Activated T-helper 9 cell treated with anti-CD3 and anti-CD28 coated beads, Interleukin-2, amount 50 U/mL, for 16 hours (primary cell): ENCODE measurements around the gene NCDN.

Source experiments
- DNase-seq: peaks from one replicate; pipeline ENCODE4 v3.0.0-alpha.2; 2020; ENCODE audit warnings: low read depth

The NCDN gene, protein sequence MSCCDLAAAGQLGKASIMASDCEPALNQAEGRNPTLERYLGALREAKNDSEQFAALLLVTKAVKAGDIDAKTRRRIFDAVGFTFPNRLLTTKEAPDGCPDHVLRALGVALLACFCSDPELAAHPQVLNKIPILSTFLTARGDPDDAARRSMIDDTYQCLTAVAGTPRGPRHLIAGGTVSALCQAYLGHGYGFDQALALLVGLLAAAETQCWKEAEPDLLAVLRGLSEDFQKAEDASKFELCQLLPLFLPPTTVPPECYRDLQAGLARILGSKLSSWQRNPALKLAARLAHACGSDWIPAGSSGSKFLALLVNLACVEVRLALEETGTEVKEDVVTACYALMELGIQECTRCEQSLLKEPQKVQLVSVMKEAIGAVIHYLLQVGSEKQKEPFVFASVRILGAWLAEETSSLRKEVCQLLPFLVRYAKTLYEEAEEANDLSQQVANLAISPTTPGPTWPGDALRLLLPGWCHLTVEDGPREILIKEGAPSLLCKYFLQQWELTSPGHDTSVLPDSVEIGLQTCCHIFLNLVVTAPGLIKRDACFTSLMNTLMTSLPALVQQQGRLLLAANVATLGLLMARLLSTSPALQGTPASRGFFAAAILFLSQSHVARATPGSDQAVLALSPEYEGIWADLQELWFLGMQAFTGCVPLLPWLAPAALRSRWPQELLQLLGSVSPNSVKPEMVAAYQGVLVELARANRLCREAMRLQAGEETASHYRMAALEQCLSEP

DNA sequence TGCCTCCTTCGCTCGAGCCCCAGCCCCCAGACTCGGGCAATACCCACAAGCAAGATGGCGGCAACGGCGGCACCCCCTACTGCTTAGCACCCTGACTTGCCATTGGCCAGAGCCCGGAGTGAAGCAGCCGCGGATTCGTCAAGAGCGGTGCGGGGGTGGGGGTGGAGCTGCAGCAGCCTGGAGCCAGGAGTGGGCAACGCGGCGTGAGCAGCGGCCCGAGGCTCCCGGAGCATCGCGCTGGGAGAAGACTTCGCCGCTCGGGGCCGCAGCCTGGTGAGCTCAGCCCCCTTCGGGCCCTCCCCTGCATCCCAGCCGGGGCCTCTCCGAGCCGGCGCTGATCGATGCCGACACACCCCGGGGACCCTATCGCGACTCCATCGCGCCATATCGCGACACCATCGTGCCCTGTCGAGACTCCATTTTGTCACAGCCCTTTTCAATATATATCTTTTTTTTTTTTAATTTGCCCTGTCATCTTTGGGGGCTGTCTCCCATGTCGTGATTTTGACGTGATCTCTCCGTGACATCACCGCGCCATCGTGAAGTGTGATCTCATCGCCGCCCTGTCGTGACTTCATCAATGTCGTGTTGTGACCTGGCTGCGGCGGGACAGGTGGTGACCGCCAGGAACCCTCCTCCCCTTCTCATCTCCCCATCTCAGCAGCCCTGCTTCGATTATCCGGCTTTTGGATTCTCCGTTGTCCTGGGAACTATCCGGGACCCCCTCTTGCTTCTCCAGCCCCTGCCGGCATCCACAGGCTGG lies at the start of gene NCDN:
Gene NCDN (plus strand): TSS at position 189 of the 763 bp plus-strand sequence. CDS start 392 bp downstream, at position 581.
- peak; percentile 94 for DNase-seq

- DNase-seq: no peak
Measured at GRCh38 chr1:35507947-35508346, 49.7 kb upstream of the NCDN start.

- no peak for DNase-seq
Measured at GRCh38 chr1:35509558-35509957, 48.0 kb upstream of the NCDN start.

- DNase-seq: no peak
Measured at GRCh38 chr1:35511305-35511704, 46.3 kb upstream of the NCDN start.

GRCh38 chr1:35518183-35518582 lies 39.4 kb upstream of the NCDN start:
- no peak for DNase-seq

DNA sequence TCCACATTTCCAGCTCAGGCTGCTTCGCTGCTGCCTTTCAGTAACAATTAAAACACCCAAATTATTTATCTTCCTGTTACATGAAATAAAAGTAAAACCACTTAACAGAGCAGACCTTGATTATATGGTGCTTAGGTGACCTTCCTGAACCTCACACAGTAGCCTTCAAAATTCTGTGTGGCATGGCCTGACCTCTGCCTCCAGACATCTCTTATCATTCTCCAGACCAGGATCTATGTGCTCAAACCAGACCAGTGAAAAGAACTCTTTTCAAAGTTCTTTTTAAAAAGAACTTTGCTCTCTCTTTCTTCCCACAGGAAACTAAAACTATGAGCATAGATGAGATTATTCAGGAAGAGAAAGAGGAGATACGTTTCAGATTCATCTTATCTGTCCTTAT lies 38.2 kb upstream of the NCDN start:
- no peak for DNase-seq

GRCh38 chr1:35524106-35524505 lies 33.5 kb upstream of the NCDN start:
- DNase-seq: no peak

GRCh38 chr1:35530168-35530567 lies 27.4 kb upstream of the NCDN start:
- no peak for DNase-seq

DNA sequence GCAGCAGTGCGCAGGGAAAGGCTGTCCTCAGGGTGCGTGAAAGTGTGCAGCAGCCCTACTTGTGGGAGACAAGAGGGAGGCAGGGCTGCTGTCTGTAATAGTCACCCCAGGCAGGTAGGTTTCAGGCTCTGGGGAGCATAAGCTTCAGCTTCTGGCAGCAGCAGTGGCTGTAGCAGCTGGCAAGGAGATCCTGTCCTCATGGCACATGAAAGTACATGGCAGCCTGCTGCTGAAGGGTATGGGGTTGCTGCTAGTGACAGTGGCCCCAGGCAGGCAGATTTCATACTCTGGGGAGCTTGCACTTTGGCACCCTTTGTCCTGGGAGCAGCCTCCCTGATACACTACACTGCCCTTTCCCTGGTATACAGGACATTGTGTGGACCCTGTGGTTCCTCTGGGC lies 26.7 kb upstream of the NCDN start:
- no peak for DNase-seq

DNA sequence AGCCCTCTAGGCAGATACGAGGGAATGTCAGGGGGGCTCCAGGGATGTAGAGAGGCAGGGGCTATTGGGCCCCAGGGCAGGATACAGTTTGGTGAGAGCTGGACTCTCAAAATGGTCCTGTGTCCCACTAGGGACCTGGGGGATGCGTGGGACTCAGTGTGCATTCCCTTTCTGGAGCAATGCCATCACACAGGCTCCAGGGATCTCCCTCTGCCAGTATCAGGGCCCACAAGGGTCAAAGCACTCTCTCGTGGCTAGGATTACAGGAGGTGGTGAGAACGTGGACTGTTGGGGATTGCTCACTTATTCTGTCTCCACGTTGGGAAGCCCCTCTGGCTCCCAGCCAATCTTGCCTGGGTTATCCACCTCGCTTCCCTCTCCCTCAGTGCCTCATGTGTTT lies 26.2 kb upstream of the NCDN start:
- DNase-seq: no peak

GRCh38 chr1:35532497-35533223 lies 24.9 kb upstream of the NCDN start:
- DNase-seq: no peak

DNA sequence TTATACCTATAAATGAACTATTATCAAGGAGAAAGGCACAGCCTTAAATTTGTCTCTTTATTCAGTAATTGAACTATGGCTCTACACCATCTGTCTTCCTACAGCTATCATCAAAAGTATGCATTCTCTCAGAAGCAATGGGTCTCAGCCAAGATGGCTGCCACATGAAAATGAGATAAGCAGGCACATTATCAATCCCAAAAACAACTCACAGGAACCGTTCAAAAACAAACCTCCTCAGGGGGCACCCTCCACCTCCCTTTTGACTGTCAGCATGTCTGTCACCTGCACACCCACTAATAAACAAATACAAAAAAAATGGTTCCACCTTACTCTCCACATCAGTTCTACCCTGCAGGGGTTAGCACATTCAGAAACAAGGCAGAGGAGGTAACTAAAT lies 24.0 kb upstream of the NCDN start:
- no peak for DNase-seq

DNA sequence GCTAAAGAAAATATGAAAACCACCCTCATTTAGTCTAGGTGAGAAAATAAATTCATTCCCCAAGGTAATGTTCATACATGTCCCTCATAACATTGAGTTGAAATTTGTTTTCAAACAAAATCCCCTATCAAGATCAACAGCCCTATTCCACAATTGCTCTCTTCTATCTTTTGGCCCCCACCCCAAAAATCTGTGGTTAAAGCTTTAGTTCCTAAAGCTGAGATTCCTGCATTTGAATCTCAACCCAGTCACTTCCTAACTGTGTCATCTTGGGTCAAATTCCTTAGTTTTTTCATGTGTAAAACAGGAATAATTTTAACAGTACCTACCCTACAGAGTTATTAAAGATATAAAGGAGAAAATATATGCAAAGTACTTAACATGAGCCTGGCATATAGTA lies 22.4 kb upstream of the NCDN start:
- DNase-seq: no peak

GRCh38 chr1:35536556-35537162 lies 20.9 kb upstream of the NCDN start:
- no peak for DNase-seq

DNA sequence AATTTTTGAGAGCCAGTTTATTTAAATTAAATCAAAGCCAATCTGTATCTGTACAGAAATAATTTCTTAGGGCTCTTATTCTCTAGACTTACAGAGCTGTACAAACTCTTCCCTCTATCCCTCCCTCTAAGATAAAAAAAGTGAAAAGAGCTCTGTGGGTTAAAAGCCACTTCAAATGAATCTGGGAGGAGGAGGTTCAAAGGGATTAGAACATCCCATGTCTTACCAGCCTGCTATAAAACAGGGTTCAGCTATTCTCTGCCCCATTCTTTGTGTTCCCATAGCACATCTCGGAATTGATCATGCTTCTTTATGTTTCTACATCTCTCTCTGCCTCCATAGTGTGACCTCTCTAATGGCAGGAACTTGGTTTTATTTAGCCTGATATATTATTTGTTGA lies 19.8 kb upstream of the NCDN start:
- DNase-seq: no peak

GRCh38 chr1:35539073-35539823 lies 18.4 kb upstream of the NCDN start:
- DNase-seq: no peak

- DNase-seq: no peak
Measured at GRCh38 chr1:35539824-35540261, 17.8 kb upstream of the NCDN start.

DNA sequence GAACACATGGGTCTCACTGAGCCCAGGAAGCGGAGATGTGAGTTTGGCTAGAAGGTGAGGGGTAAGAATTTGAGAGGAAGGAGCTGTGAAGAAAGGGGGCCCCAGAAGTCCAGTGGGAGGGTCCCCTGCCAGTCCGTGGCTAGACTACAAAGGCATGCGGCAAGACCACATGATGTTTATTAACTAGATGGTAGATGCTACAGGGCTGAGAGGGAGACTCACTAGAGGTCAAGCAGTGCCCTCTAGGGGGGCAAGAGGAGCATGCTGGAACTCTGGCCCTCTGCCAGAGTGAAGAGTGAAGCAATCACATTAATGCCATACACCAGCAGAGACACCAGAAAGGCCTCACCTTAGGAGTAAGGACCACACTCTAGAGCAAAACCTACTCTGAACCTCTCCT lies 12.6 kb upstream of the NCDN start:
- no peak for DNase-seq

- DNase-seq: no peak
Measured at GRCh38 chr1:35546614-35547013, 11.0 kb upstream of the NCDN start.

DNA sequence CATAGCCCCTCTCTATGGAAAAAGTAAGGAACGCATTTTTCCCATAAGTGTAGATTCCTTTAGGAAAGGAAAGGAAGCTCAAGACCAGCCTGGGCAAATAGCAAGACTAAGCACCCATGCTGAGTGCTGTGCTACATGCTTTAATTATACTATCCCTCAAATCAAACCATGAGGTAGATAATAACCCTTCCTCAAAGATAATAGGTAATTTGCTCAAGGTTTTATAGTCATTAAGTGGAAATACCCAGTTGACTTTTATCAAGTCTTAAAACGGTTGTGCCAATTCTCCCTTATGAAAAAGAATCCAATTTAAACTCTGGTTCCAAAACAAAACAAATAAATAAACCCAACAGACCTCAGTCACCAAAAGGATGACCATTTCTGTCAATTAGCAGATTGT lies 3.7 kb upstream of the NCDN start:
- DNase-seq: no peak
